ENCODE data around the gene ZMYND10. TPM values are rescaled to one million over a fixed set of nuclear protein-coding genes. Genes with fewer than 3 reads are reported as not detected.

Gene ZMYND10
- total RNA-seq, 1 donor from 2014 or later = 0.92 TPM

DNA sequence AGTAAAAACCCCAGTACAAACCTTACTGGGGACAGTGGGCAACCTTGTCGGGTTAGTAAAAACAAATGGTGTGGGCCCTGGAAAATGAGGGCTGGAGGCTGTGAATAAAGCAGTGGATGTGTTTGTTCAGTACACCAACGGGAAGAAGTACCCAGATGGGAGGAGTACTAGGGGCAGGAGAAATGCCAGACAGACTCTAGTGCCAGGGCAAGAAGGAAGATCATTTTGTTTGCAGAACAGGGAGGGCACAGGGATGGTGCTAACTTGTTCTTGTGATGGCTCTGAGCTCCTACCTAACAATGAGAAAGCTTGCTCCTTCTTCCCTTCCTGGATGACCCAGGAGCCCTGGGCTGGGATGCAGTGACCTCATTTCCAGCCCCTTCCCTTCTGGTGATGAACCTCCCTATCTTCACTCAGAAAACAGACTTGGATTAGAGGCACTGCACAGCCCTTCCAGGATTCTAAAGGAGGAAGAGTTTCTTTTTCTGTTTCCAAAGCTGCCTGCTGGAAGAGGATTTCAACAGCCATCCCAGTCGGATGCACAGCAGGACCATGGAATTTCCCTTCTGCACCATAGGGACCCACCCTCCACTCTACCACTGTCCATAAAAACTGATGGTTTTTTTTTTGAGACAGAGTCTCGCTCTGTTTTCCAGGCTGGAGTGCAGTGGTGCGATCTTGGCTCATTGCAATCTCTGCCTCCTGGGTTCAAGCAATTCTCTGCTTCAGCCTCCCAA is 11.0 kb downstream of the ZMYND10 start:
- TF ChIP-seq, protein P1, sequence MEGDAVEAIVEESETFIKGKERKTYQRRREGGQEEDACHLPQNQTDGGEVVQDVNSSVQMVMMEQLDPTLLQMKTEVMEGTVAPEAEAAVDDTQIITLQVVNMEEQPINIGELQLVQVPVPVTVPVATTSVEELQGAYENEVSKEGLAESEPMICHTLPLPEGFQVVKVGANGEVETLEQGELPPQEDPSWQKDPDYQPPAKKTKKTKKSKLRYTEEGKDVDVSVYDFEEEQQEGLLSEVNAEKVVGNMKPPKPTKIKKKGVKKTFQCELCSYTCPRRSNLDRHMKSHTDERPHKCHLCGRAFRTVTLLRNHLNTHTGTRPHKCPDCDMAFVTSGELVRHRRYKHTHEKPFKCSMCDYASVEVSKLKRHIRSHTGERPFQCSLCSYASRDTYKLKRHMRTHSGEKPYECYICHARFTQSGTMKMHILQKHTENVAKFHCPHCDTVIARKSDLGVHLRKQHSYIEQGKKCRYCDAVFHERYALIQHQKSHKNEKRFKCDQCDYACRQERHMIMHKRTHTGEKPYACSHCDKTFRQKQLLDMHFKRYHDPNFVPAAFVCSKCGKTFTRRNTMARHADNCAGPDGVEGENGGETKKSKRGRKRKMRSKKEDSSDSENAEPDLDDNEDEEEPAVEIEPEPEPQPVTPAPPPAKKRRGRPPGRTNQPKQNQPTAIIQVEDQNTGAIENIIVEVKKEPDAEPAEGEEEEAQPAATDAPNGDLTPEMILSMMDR (conservative IDR thresholded peaks at IDR 0.05; ENCODE audit: low read depth, low read length) = no peak
- no peak overlapping the region for H3K4me3 ChIP-seq (ENCODE audit: low read depth, low read length)
- no peak for DNase-seq (ENCODE audit: low read depth)

DNA sequence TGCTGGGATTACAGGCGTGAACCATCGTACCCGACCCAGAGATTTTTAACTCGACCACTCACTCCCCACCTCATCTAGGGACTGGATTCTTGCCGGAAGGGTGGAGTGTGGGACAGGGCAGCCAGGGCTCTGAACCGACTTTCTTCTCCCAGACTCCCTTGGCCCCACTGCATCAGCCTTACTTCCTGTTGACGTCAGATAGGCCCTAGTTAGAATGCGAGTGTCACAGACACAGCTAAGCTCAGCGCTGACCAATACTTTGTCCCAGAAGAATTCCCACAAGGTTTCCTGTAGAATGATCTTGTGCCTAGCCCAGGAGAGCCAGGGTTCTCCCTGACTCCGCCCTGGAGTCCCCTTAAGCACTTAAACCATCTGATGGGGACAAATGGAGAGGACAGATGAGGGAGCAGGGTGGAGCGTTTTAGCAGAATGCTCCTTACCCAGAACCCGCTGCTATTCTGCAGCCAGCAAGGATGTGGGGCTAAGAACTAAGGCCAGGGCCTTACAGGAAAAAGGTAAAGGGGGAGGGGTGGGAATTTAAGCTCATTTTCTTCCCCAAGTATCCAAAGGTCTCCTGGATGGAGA is 11.7 kb downstream of the ZMYND10 start:
- TF ChIP-seq, protein P1 (conservative IDR thresholded peaks at IDR 0.05; ENCODE audit: low read depth, low read length) = no peak
- H3K4me3 ChIP-seq (ENCODE audit: low read depth, low read length) = no peak overlapping the region
- no peak for DNase-seq (ENCODE audit: low read depth)

DNA sequence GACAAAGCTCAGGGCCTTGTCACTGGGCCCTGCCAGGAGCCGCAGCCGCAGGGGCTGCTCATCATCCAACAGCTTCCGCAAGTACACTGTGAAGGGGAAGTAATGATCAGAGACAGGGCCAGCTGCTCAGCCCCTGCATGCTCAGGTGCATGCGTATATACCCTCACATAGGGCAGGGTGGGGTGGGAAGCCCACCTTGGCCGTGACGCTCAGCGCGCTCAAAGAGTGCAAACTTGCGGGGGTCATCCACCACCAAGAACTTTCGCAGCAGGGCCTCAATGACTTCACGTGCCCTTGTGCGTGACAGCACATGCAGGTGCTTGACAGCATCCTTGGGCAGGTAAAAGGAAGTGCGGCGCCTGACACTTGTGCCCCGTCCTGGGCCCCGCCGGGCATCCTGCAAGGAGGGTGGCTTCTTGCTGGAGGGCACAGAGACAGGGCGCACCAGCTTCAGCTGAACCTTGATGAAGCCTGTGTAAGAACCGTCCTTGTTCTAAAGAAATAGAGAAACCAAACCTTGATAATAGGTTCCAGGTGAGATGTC is 14.1 kb downstream of the ZMYND10 start:
- TF ChIP-seq, protein P1 (conservative IDR thresholded peaks at IDR 0.05; ENCODE audit: low read depth, low read length) = no peak
- DNase-seq (ENCODE audit: low read depth) = no peak
- no peak overlapping the region for H3K4me3 ChIP-seq (ENCODE audit: low read depth, low read length)

DNA sequence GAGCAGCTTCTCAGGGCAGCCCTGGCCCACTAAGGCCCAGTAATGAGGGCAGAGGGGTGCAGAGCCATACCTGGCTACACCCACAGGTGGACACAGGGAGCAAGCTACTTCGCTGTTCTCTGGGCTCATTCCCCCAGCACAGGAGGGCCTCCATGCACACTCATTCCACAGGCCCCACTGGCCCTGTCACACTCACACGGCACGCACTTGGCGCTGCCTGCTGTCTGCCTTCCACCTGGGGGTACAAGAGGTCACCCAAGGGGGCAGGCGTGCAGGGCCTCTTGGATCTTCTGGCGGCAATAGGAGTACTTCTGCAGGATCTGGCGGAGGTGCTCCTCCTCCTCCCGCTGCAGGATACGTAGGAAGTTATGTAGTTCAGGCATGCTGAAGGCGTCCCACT is 15.2 kb downstream of the ZMYND10 start:
- no peak overlapping the region for H3K4me3 ChIP-seq (ENCODE audit: low read depth, low read length)
- DNase-seq (ENCODE audit: low read depth) = no peak
- TF ChIP-seq, protein P1 (conservative IDR thresholded peaks at IDR 0.05; ENCODE audit: low read depth, low read length) = no peak

DNA sequence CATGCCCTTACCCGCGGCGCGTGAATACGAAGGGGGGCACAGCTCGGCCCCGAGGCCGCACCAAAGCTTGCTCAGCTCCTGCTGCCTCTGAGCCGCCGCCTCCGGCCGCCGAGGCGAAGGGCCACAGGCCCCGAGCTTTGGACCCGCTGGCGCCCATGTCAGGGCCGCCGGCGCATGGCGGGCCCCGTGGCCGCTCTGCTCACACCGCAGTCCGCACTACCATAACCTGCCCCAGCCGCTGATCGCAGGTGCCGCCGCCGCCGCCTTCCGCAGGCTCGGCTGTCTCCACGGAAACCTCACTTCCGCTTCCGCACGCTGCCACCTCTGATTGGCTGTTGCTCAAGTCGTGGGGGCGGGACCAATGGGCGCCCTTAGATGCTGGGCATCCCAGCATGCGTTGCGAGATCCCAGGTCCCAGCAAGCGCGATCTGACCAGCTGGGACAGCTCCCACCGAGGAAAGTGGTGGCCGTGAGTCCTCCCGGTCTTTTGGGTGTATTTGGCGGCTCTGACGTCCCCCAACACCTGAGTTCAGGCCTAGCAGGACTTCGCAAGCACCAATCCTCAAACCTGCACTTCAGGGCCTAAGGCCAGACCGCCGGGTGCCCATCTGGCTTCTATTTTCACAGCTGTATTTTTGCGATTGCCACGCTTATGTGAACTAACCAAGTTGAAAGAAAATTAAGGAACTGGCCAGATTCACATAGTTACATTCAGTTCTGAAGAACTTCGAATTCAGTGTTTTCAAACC is 17.4 kb downstream of the ZMYND10 start, which contains the start of gene TUSC2:
Gene TUSC2 (minus strand): TSS at position 281 of the 749 bp plus-strand sequence. CDS start 124 bp downstream, at position 157.
- DNase-seq (ENCODE audit: low read depth) = no peak
- TF ChIP-seq, protein P1 (conservative IDR thresholded peaks at IDR 0.05; ENCODE audit: low read depth, low read length) = no peak
- H3K4me3 ChIP-seq (ENCODE audit: low read depth, low read length) = peak within 1 kb of the TSS; percentile 98

DNA sequence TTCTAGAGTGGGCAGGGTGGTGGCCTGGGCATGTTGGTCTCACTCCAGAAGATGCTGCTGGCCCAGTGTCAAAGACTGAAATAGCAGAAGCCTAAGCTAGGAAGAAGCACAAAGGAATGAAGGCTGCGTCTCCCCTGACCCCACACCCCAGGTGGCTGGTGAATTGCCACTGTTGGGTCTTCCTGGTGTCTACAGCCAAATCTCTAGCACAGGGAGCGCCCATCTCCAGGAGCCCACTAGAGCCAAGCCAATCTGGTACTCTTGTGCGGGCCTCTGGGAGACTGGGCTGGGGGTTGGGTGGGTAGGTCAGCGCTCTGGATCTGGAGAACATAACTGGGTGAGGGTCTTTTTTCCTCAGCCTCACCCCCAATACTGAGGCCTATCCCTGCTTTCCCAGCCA is 18.4 kb downstream of the ZMYND10 start:
- peak overlapping the region; percentile 98 for H3K4me3 ChIP-seq (ENCODE audit: low read depth, low read length)
- TF ChIP-seq, protein P1 (conservative IDR thresholded peaks at IDR 0.05; ENCODE audit: low read depth, low read length) = no peak

More for the DNA sequence above, 18.4 kb downstream of the ZMYND10 start:
- no peak for DNase-seq (ENCODE audit: low read depth)

All from epithelial cell of proximal tubule (primary cell).